ENCODE data around the gene CAMK2D. TPM values are rescaled to one million over a fixed set of nuclear protein-coding genes. Genes with fewer than 3 reads are reported as not detected.
A peak's percentile ranks its signal among the peaks of the same experiment; 100 is the strongest.

CAMK2D gene
- total and polyA plus RNA-seq, 4 donors: 10.1 to 31.0 (median 25.6) TPM

GRCh38 chr4:113480109-113480508 is 281.4 kb downstream of the CAMK2D start:
- H3K9ac ChIP-seq (ENCODE audit: low read depth in 1 of 2, low read length in 2 of 2): no peak overlapping the region
- H3K36me3 ChIP-seq (ENCODE audit: control insufficient read depth in 4 of 4, insufficient read depth in 3 of 4, low read depth in 1 of 4, low read length in 3 of 4): peaks cover 0 to 4% (median 0%) of the 10 kb centered on the region in 4 donors
- WGBS: 90% methylated on average over 12 of the region's 12 CpGs
- H3K9me3 ChIP-seq (ENCODE audit: control insufficient read depth in 4 of 4, low read length in 3 of 4): peaks cover 1 to 5% (median 4%) of the 10 kb centered on the region in 4 donors
- TF ChIP-seq HNF4G (IDR thresholded peaks at IDR 0.05) (no peak), FOXA2 (IDR thresholded peaks at IDR 0.05) (no peak), RXRA (IDR thresholded peaks at IDR 0.05) (no peak), TAF1 (conservative IDR thresholded peaks at IDR 0.05) (no peak), NR2F2 (IDR thresholded peaks at IDR 0.05) (no peak), HNF4A (conservative IDR thresholded peaks at IDR 0.05) (no peak), RAD21 (IDR thresholded peaks at IDR 0.05) (no peak), EGR1 (IDR thresholded peaks at IDR 0.05; ENCODE audit: low read depth in 2 of 2) (no peak), YY1 (IDR thresholded peaks at IDR 0.05) (no peak), REST (IDR thresholded peaks at IDR 0.05) (no peak), ZBTB33 (IDR thresholded peaks at IDR 0.05) (no peak), MAX (IDR thresholded peaks at IDR 0.05) (no peak), CTCF (IDR thresholded peaks at IDR 0.05; ENCODE audit: low read depth, low read length, missing input control) (no peak), GABPA (IDR thresholded peaks at IDR 0.05 in 1 of 2, conservative IDR thresholded peaks at IDR 0.05 in 1 of 2) (no peak)
- H3K4me1 ChIP-seq (ENCODE audit: control insufficient read depth in 4 of 4, insufficient read depth in 4 of 4, low read length in 3 of 4): no peaks in the 10 kb centered on the region
- no peaks in the 10 kb centered on the region for H3K27me3 ChIP-seq (ENCODE audit: control insufficient read depth in 4 of 4, insufficient read depth in 4 of 4, low read length in 3 of 4)
- H3K27ac ChIP-seq (ENCODE audit: low read depth in 1 of 2, low read length in 2 of 2): no peak overlapping the region
- DNase-seq (ENCODE audit: low spot score): no peak
- no peak overlapping the region for H3K4me3 ChIP-seq (ENCODE audit: low read depth in 1 of 3, low read length in 3 of 3)

- WGBS: 54% methylated on average over 2 of the region's 2 CpGs
- no peak overlapping the region for H3K4me3 ChIP-seq (ENCODE audit: low read depth in 1 of 3, low read length in 3 of 3)
- no peak for DNase-seq (ENCODE audit: low spot score)
- no peaks in the 10 kb centered on the region for H3K4me1 ChIP-seq (ENCODE audit: control insufficient read depth in 4 of 4, insufficient read depth in 4 of 4, low read length in 3 of 4)
- no peaks in the 10 kb centered on the region for H3K27me3 ChIP-seq (ENCODE audit: control insufficient read depth in 4 of 4, insufficient read depth in 4 of 4, low read length in 3 of 4)
- H3K9me3 ChIP-seq (ENCODE audit: control insufficient read depth in 4 of 4, low read length in 3 of 4): peaks cover 1 to 5% (median 4%) of the 10 kb centered on the region in 4 donors
- H3K9ac ChIP-seq (ENCODE audit: low read depth in 1 of 2, low read length in 2 of 2): no peak overlapping the region
- H3K27ac ChIP-seq (ENCODE audit: low read depth in 1 of 2, low read length in 2 of 2): no peak overlapping the region
- H3K36me3 ChIP-seq (ENCODE audit: control insufficient read depth in 4 of 4, insufficient read depth in 3 of 4, low read depth in 1 of 4, low read length in 3 of 4): peaks cover 0 to 4% (median 0%) of the 10 kb centered on the region in 4 donors
- TF ChIP-seq YY1 (IDR thresholded peaks at IDR 0.05) (no peak), JUND (IDR thresholded peaks at IDR 0.05) (peak in 1 of 2 donors; percentile 56), REST (IDR thresholded peaks at IDR 0.05) (peak; percentile 31), FOXA1 (IDR thresholded peaks at IDR 0.05) (no peak), CTCF (IDR thresholded peaks at IDR 0.05; ENCODE audit: low read depth, low read length, missing input control) (no peak), ATF3 (IDR thresholded peaks at IDR 0.05) (no peak), HNF4A (conservative IDR thresholded peaks at IDR 0.05) (peak; percentile 37 to 53), RAD21 (IDR thresholded peaks at IDR 0.05) (peak; percentile 22), SP1 (IDR thresholded peaks at IDR 0.05) (no peak), EGR1 (IDR thresholded peaks at IDR 0.05; ENCODE audit: low read depth in 2 of 2) (no peak), NR2F2 (IDR thresholded peaks at IDR 0.05) (no peak)
Measured at GRCh38 chr4:113478032-113478431, 283.5 kb downstream of the CAMK2D start.
